Right forelimb (tissue), 1 donor: Measurements from ENCODE around the gene SNAP25.

Source experiments
- DNase-seq: peaks from one replicate; pipeline ENCODE4 v3.0.0-alpha.2; 2018

Gene SNAP25

DNA sequence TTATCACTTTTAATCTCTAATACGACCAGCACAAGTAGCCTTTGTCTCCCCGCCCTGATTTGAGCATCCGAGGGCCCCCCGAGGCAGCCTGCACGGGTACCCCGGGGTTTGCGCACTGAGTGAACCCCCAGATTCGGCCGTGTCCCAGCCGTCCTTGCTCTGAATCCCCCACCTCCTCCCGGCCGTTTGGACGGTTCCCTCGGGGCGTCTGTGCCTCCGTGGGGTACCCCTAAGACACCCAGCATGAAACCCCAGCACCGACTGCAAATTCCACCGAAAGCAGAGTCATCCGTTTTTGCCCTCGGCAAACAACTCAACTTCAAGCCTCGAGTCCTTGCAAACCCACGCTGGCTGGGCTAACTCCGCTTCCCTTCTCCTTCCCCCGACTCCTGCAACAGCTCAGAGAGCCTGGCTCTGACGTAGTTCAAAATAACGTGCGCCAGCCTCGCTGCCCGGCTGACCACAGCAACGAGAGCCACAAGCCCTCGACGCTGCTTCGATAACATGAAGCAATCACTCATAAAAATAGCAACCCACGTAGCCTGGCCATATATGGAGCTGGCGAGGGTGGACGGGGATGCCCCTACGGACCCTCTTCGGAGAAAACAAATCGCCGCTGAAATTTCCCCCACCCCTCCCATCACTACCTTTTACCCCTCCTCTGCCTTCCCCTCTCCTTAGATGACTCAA is 764 bp upstream of the SNAP25 start:
- DNase-seq: peak; percentile 57

DNA sequence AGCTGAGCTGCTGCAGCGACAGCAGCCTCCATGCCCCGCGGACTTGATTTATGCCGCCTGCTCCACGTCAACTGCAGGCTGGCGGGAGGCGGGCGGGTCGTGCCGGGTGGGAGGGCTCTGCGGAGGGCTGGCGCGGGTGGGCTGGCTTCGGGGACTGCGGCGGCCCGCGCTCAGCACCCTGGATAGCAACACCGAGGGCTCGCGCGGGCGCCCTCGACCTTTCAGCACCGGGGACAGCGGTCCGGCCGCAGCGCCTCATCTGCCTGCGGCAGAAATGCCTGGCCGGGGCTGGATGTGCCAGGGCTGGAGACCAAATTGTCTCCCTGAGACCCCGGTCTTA is 792 bp downstream of the SNAP25 start:
- DNase-seq: peak; percentile 92

DNA sequence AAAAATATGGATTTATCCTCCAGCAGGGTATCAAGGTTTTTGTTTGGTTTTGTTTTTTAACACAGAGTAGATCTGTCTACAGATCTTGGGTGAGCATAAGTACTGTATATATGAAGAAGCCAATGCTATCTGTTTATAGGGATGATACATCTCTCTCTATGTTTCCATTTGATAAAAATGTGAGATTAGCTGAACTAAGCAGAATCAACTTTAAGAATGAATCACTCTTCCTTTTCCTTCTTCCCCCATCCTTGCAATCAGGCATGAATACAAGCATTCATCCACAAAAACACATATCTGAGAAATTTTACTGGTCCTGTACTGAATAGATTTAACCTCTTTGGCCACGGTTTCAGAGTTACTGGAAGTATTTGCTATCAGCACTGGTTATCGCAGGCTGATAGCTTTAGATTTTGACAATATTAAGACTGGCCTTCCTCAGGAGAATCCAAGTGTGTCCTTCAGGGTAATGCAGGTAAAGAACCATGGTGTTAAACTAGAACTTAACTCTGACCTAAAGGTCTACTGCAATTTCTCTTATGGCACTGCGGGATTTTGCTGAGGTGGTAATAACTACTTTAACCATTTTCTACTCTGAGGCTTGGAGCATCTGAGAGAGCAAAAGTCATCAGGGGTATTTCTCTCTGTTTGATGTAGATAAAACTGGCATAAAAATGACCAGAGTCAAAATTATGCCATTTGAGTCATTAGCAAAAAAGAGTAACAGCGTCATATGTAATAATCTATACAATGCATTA is 1.5 kb downstream of the SNAP25 start:
- DNase-seq: no peak

DNA sequence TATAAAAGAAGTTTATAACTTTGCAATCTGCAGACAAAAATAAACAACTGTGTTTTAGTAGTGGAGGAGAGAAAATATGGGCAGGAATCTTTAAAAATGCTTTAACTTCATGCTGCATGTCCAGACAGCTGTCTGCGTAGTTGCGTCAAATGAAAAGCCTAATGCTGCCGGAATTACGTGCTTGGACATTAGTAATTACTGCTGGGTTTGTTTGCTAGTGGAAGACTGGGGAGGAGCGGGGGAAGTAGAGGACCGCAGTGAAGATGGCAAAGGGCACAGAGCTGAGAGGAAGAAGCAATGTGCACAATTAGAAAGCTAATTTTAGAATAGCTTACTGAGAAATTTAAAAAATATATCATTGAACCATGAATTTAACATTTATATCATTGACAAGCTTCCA is 2.4 kb downstream of the SNAP25 start:
- DNase-seq: no peak

DNA sequence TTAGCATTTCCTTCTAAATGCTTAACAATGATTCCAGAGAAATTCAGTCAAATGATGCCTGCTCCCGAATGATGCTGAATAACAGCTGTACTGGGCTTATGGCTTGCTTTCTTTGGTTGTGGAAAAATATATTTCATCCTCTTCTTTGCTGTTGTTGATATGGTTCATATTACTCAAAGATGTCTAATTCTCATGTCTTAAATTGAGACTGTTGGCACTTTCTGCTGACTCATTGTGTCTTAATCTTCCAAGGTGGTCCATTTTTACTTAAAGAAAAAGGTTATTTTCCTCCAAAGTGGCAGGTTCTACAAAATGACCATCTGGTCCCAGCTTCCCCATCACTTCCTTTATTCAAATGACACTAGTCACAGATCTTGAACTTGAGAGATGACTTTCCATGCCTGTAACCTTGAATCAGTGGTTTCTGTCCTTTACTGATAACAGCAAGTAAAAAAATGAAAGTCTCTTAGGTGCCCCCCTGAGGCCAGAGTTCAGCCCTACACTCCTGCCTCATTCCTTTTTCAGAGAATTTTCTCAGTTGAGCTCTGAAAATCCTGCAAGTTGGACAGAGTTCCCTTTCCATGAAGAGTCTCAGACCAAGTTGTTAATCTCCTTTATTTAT is 6.9 kb downstream of the SNAP25 start:
- no peak for DNase-seq

DNA sequence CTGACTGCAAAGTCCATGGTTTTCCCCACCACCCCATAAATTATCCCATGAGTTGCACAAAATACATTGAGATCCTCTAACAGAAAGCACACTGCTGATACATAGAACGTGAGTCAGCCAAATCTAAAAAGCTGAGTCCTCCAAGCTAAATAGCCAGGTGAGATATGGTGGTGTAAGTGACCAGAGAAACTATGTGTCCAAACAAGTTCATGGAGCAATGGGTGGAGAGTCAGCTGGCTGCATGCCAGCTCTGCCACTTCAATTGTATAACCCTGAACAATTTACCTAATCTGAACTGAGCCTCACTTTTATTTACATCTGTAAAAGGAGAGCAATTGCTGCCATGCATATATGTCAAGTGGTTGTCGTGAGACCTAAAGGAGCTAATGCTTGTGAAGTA is 9.7 kb downstream of the SNAP25 start:
- DNase-seq: no peak

DNA sequence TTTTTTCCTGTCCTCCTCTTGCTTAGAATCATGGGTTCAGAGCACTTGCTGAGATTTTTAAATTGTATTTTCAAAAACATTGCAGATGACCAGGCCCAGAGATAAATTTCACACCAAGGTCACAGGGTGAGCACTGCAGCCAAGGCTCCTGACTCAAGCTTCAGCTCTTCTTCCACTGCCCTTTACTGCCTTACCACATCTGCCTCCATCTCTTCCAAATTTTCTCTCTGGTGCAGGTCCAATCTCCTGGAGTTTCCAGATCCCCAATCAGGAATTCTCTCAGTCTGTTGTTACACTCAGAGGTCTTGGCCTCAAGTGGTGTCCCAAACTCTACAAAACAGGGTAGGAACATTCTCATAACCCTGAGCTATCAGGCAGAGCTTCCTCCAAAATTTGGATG is 12.7 kb downstream of the SNAP25 start:
- DNase-seq: no peak

DNA sequence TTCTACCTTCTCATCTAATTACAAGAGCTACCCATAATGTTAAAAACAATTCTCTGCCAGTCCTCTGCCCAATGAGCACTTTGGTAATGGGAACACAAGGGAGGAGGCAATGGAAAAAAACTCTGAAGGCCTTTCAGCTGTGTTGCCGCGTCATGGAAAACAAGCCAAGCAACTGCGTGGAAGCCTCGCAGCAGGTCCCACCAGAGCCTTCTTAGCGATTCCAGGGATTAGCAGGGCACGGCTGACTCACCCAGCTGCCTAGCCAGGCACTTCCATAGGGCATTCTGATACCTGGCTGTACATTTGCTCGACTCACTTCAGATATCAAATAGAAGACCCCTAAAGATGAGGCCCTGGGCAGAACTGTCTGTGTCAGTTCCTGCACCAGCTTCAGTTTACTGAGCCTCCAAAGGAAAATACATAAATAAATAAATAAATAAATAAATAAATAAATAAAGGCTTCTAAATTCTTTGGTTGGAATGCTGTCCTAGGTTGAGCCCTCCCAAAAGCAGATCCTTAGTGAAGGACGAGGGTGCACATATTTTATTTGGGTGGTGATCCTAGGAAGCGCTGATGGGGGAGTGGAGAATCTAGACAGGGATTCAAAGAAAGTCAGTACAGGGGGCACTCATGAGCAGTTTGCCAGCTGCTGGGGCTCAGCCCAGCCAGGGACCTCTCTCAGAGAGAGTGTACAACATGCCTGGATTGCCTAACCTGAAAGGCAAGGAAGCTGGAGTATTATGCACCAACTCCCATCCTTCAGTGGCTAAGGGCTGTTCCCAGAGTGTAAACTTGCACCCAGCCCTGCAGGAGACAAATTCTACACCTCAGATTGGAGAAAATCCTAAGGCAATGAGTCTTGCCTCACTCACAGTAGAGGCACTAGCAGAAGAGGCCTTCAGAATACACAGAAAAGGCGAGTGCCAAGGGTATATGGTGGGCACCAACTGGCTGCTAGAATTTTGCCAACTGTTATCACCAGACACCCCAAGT is 18.2 kb downstream of the SNAP25 start:
- no peak for DNase-seq

DNA sequence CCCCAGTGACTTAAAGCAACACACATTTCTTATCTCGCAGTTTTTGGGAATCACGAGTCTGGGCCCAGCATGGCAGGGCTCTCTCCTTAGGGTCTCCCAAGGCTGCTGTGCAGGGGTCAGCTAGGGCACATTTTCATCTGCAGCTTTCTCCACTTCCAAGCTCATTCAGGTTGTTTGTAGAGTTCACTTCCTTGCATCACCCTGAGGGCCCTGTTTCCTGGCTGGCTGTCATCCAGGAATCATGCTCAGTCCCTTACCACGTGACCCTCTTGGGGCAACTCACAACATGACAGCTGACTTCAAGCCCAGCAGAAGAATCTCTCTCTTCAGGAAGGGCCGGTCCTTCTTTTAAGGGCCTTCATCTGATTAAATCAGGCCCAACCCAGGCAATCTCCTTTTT is 21.3 kb downstream of the SNAP25 start:
- DNase-seq: no peak

DNA sequence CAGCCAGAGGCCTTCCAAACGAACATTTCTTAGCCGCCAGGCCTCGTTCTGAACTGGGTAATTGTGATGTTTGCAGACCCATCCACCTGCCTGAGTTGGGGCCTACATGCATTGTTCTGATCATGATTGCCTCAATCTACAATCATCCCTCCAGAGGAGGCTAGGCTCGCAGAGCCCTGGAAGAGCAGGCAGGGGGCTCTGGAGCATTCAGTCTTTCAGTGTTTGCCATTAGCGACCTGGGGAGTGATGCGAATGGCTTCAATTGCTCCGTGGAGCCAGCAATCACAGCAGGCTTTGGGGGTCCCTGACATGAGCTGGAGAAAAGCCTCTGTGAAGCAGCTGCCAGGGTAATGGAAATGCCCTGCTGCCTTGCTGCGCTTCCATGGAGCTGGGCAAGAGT is 22.0 kb downstream of the SNAP25 start:
- no peak for DNase-seq

DNA sequence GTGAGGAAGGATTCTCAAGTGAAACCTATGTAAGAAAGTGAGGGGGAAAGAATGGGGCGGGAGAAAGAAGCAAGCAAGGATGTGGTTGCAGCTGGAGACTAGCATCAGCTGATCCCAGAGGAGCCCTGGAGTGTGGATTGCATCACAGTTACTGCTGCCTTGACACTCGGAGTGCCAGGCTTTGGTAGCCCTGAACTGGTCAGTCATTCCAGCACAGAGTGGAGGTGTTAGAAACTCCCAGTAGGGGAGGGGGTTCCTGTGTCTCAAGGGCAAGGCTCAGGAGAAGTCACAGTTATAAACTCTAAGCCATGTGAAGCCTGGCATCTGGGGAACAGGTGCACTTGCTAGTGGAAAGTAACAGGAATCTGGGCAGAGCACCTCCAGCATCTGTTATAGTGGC is 23.5 kb downstream of the SNAP25 start:
- DNase-seq: no peak

DNA sequence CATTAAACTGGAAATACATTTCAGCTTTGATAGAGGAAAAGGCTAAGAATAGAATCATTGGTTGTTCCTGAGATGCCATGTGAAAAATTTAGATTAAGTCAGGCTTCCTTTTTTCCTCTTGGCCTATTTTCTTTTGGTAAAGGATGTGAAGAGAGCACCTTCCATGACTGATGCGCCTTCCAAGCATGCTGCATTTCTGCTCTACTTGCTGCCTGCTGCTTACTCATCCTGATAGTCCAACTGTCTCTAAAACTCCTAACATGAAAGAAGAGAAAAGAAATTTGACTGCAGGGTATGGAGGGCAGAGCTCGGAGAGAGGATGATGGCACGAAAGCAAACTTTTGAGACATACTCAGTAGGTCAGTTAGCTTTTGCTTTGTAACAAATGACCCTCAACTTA is 28.8 kb downstream of the SNAP25 start:
- no peak for DNase-seq

DNA sequence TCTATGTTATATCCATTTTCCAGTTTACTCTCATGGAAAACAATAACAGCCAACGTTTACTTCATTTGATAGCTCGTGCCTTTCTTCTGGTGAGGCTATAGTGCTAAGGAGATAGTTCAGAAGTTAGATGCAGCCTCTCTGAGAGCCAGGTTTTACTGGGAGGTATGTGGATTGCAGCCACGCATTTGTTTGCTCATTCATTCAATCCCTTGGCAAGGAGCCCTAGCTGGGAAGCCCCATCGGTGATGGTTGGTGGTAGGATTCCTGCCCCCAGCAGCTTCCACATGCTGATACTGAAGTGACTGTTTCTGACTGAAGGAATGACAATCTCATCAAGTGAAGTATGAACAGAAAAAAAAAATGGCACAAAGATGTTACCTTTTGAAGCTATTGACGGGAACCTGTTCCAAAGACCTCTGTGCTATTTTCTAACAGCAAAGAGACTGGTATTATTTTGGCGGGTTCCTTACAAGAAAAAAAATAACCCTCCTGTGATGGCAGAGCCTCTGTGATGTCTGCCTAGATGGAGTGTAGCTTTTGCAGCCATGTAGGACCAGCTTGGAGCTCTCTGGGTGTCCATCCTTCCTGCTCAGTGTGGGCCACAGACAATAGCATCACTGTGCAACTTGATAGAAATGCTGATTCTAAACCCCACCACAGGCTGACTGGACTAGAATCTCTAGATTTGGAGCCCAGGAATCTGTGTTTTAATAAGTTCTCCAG is 30.6 kb downstream of the SNAP25 start:
- DNase-seq: no peak

DNA sequence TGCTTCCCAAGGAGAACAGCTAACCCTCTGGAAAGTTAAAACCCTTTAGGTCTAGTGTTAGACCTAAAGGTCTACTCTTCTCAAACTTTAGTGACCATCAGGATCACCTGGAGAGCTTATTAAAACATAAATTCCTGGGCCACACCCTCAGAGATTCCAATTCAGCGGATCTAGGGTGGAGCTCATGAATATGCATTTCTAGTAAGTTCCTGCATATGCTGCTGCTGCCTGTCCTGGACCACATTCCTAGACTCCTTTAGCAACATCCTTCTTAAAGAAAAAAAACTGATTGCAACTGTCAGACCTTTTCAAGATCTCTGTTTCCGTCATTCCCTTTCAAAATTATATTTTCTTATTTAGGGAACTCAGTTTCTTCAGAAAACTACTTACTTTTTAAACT is 31.2 kb downstream of the SNAP25 start:
- no peak for DNase-seq

DNA sequence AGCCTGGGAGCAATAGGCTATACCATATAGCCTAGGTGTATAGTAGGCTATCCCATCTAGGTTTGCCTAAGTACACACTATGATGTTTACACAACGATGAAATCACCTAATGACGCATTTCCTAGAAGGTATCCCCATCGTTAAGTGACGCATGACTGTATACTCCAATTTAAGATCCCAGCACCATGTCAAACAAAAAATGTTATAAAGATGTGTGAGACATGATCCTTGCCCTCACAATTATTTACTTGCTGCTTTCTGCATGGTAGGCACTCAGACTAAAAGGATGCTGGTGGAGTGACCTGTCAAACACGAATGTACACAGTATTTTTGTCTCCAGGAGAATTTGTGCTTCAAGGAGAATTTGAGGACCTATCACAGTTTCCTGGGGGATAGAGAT is 32.3 kb downstream of the SNAP25 start:
- DNase-seq: no peak

DNA sequence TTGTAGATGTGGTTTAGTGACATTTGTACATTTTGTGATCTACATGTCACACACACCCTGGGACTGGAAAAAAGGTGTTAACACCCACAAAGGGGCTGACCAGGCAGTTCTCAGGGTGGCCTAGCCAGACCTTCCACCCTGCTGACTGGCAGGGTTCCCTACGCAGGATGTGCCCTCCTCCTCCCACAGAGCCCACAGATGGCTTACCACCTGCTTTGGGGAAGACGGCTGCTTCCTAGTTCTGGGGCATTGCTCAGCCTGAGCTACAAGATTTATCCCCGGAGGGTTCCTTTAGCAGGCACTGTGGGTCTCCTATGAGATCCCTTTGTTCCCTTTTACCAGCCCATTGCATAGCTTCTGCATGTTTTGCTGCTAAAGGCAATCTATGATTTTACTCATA is 35.1 kb downstream of the SNAP25 start:
- DNase-seq: no peak

DNA sequence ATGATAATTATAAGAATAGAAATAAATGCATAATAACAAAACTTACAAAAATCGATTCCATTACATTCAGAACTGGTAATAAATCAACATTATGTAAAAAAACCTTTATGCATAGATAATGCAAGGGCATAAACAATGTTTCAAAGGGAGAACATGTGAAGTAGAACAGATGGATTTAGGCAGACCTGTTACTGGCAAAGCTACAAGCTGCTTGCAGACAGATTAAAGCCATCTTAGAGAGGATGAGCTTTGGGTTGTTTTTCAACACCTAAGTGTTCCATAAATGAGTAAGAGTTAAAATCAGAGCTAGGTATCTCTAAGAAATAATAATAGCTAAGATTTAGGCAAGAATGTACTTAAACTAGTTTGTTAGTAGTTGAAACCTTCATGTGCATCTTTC is 37.2 kb downstream of the SNAP25 start:
- DNase-seq: no peak

DNA sequence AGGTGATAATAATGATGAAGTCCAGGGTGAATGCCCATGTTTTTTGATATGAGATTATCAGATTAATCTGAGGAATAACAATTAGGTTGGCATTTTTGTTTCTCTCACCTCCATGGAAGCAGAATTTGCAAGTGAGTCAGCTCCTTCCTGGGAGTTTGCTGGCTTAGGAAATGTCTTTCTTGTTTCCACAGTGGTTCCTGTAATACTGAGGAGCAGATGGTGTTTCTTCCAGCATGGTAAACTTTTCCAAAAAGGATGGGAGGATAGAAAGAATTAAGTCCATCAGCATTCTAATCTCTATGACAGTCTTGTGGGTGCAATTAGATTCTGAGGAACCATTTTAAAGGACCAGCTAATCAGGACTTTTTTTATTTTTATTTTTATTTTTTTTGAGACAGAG is 40.5 kb downstream of the SNAP25 start:
- DNase-seq: no peak

DNA sequence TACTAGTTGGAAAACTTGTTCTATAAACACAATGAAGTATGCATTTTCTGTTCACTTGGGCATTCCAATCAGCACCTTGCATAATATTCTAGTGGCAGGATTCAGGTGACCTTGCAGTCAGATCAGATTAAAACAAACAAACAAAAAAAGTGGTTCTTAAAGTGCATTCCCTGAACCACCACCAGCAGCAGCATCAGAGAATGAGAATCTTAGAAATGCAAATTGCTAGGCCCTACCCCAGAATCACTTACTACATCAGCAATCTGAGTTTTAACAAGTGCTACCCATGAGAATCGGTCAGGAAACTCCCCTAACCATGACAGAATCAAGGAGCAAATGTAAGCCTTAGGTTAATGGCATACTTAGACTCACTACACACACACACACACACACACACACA is 41.7 kb downstream of the SNAP25 start:
- no peak for DNase-seq

DNA sequence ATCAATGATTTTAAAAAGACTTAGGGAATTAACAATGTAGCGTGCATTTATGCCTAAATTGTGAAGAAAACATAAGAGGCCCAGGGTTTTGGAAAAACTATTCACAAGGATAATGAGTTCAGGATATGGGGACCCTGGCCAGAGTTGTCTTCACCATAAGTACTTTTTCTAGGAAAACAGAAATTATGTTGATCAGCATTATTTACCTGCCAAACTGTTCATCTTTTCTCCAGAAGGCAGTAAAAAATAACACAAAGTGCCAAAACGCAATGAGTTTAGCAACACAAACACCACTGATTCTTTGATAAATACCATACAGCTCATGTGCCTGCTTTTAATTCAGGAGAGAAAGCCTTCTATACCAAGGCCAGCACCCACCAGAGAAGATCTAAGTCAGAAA is 43.1 kb downstream of the SNAP25 start:
- DNase-seq: no peak

DNA sequence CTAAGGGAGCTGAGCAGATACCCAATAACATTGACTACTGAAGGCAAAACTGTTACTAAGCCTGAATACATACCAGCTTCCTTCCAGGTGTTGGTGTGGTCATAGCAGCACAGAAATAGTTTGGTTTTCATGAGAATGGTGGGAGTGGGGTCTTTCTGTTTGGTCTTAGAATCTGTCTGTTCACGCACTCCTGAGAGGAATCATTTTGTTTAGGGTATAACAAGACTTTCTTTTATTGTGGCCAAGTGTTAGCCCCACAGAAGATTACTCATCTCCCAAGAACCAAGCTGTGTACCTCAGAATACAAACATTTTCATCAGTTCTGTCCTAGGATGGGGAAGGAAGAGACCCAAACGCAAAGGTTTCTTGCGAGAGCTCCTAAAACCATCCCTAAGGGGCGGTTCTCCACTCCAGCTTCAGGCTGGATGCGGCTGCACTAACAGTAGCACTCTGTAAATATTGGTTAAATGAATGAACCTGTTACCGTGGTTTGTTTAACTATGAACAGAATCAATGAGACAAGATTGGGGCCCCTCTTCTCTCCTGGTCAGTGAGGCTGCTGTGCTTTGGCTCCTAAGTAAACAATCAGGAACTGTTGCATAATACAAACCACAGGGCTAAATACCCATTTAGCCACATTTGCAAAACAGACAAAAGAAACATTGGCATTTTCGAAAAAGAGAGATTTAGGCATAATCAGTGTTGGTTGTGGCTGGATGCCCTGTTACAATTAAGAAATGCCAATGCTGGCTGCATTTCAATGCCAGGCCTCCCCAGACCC is 44.9 kb downstream of the SNAP25 start:
- no peak for DNase-seq

DNA sequence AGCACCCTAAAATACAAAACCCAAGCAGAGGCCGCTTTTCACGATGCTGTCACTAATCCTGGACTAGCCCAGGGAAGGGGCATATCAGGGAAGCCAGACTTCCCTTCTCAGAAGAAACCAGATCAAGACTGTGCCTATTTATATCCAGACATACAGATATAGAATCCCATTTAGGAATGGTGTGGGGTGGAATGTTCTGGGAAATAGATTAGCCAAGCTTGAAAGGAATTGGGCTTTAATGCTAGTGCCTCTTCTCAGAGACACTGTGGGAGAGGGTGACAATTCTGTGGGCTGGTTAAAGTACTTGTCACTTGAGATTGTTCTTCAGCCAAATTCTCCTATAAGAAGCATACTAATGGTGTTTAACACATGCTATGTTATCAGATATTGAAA is 45.5 kb downstream of the SNAP25 start:
- DNase-seq: no peak
